ENCODE data around the gene CTNNA1.
"Not testable (repeated sequence)": the region's sequence is repeated elsewhere in the genome, so short reads cannot be mapped to it uniquely, and the experiment has no call there.

CTNNA1 gene

GRCh38 chr5:138890644-138891043, 137.4 kb downstream of the CTNNA1 start:
- no peak for DNase-seq

DNA sequence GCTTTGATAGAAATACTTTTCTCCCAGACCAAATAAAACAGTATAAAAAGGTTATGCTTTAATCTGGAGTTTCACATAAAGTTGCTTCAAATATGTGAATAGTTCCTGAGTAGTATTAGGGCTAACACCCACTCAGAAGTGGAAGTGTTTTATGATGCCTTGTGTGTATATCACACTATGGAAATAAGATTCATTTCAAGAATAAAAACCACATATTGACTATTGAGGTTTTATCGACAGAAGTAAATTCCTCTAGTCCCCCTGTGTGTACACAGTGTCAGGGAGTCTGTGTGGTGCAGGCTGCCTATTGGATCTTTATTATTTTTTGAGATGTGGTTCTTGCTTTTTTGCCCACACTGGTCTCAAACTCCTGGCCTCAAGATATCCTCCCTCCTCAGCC, 142.7 kb downstream of the CTNNA1 start:
- DNase-seq, result no peak

DNA sequence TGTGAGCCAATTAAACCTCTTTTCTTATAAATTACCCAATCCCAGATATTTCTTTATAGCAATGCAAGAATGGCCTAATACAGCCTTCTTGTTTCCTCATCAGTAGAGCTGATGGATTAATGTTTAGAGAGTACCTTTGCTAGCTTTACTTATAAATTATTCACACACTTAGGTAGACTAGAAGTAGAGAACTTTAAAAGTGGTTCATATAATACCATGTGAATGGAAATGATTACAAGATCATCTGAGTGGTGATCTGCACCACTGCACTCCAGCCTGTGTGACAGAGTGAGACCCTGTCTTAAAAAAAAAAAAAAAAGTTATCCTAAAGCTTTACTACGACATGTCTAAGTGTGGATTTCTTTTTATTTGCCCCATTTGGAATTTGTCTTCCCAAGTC, 145.1 kb downstream of the CTNNA1 start:
- no peak for DNase-seq

GRCh38 chr5:138898742-138899141, 145.5 kb downstream of the CTNNA1 start:
- no peak for DNase-seq

DNA sequence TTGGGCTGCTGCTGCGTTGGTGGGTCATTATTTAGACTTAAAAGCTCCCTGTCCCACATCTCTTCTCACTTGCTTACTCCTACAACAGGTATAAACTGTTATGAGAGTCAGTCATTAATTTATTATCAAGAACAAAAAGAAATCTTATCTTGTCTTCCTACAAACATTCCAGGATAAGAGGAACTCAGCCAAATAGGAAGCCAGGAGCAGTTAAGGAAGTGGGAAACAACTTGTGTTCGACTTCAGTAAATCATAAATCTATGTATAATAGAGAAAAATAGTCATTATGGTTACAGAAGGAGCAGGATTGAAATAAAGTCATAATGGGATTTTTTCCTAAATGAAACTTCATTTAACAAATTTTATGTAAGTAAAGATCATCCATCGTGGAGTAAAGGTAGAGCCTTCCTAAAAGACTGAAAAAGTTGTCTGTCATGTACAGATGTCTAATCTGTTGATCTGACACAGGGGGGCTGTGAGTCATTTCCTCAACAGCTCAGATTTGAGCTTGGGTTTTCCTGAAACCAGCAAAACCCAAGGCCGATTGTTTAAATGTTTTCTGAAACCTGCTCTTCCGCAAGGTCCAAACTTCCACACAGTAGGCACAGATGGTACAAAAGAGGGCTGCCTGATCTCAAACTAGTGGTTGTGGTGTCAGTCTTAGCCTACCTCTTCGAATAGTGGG, 147.2 kb downstream of the CTNNA1 start:
- DNase-seq, result no peak

- peak in 7 of 58 donors; percentile 2 to 47 (median 18) for DNase-seq
Observed at GRCh38 chr5:138901716-138902115, 148.5 kb downstream of the CTNNA1 start.

- DNase-seq, result no peak
Observed at GRCh38 chr5:138903130-138903775, 150.0 kb downstream of the CTNNA1 start.

- no peak for DNase-seq
Observed at GRCh38 chr5:138905541-138905940, 152.3 kb downstream of the CTNNA1 start.

DNA sequence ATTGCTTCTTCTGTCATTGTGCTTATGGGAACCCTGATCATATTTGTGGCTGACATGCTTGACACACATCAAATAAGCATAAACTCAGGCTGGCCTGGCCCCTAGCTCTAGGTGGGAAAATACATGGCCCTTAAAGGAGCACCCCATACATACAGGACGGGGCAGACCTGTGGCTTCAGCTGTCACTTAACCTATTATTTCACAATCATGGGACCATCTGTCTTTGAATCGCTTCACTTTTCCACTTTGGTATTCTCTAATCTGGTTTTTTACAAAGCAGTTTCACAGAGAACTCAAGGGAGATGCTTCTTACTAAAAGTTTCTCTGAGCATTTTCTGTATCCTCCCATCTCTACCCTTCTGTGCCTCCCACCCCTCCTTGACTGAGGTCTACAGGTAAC, 156.5 kb downstream of the CTNNA1 start:
- DNase-seq, result no peak

DNA sequence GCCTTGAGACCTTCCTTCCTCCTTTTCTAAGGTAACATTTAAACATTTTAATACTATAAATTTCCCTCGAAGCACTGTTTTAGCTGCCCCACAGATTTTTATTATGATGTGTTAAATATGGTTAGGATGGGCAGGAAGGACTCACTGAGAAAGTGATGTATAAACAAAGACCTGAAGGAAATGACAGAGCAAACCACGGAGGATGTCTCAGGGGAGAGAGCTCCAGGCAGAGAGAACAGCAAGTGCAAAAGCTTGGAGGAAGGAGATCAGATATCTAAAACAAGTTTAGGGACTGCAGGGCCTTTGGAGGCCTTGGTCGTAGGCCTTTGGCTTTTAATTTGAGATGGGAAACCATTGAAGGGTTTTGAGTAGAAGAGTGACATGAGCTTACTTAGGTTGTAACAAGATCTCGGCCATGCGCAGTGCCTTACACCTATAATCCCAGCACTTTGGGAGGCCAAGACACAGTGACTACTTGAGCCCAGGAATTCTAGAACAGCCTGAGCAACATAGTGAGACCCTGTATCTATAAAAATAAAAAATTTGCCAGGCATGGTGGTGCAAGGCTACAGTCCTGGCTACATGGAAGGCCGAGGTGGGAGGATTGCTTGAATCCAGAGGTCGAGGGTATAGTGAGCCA, 157.4 kb downstream of the CTNNA1 start:
- DNase-seq, result no peak

GRCh38 chr5:138911441-138911840, 158.2 kb downstream of the CTNNA1 start:
- no peak for DNase-seq

DNA sequence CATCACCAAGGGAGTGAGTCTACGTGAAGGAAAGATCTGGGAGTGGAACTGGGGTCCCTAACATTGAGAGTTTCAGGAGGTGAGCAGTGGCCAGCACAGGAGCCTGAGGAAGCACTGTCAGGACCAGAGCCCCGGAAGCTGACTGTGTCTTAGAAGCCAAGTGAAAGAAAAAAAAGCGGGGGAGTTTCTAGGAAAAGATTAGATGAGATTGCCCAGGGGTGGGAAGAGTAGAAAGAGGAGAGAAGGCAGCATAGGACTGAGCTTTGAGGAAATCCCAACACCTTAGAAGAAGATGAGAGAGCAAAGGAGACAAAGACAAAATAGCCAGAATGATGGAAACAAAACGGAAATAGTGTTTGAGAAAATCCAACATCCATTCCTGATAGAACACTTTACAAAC, 158.9 kb downstream of the CTNNA1 start:
- no peak for DNase-seq

DNA sequence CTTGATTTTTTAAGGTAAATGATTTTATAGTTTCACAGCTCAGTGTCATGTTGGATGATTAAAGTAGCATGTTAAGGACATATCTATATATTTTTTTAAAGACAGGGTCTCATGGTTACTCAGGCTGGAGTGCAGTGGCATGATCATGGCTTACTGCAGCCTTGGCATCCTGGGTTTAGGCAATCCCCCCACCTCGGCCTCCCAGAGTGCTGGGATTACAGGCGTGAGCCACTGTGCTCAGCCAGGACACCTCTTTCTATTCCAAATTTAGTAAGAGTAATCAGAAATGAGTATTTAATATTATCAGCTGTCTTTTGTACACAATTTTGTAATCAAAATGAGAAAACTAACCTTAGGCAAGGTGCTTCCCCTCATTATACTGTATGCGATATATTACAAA, 160.5 kb downstream of the CTNNA1 start:
- no peak for DNase-seq

GRCh38 chr5:138914338-138914737, 161.1 kb downstream of the CTNNA1 start:
- no peak for DNase-seq

DNA sequence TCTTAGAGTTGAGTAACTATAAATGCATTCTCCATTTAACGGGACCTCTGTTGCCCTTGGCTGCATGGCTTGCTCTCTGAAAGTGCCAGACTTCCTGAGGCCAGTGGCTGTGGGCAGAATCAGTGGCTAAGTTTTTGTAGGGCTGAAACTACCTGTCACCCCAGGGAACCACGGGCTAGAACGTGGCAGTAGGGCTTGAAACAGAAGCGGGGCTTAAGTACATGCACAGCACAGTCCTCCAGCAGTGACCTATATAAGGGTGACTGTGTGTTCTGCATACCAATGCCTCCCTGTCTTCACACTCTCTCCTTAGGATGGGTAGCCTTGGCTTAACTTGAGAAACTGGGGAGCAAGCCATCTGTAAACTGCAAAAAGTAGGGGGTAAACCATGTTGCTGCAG, 165.5 kb downstream of the CTNNA1 start:
- DNase-seq, result peak in 1 of 58 donors; percentile 33

DNA sequence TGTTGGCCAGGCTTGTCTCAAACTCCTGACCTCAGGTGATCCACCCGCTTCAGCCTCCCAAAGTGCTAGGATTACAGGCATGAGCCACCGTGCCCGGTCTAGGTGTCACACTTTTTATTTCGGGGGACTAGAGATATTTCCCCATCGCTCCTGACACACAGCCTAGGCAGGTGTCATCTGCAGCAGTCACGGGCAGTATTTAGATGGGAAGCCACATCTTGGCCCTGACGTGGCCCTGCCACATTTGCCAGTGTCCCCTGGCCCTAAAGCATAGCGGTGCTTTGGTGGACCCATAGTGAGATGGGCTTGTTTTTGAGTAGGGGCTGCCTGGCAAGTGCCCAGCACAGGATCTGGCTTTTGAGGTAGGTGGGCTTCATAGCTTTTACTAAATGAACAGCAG, 167.0 kb downstream of the CTNNA1 start:
- no peak for DNase-seq

GRCh38 chr5:138921362-138921761, 168.1 kb downstream of the CTNNA1 start:
- not testable (repeated sequence) for DNase-seq

- no peak for DNase-seq
Observed at GRCh38 chr5:138922494-138922893, 169.3 kb downstream of the CTNNA1 start.

DNA sequence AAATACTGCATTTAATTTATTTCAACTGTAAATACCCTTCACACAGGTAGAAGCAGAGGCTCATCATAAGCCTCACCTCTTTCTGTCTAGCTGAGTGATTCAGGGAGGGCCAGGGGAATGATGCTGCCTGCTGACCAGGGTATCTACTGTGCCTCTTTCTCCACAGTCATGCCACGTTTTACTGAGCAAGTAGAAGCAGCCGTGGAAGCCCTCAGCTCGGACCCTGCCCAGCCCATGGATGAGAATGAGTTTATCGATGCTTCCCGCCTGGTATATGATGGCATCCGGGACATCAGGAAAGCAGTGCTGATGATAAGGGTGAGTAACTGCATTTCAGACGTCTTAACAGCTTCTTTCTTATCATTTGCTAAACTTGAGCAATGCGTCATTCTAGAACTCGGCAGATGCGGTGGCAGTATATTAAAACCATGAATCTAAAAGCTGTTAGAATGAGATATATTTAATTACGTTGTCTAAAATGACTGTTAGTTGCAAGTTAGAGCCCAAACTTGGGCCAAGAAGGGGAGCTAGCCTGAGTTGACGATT, 171.9 kb downstream of the CTNNA1 start:
- DNase-seq, result no peak

GRCh38 chr5:138926257-138926656, 173.0 kb downstream of the CTNNA1 start:
- DNase-seq, result no peak

GRCh38 chr5:138926688-138927448, 173.6 kb downstream of the CTNNA1 start:
- DNase-seq, result peak in 2 of 58 donors; percentile 41 to 43

- DNase-seq, result no peak
Observed at GRCh38 chr5:138927544-138927943, 174.3 kb downstream of the CTNNA1 start.

Data from anterior cingulate cortex (tissue), 58 donors.